GM19372 (cell line): ENCODE data around the gene RAE1.

ENCODE experiments used
- ATAC-seq: cut with Tn5 transposase; IDR thresholded peaks from one replicate; pipeline ENCODE4 v1.9.1; 2021; ENCODE audit warnings: mild to moderate bottlenecking, low read depth, moderate library complexity; ENCODE audit not compliant: unreplicated experiment

Gene RAE1, protein sequence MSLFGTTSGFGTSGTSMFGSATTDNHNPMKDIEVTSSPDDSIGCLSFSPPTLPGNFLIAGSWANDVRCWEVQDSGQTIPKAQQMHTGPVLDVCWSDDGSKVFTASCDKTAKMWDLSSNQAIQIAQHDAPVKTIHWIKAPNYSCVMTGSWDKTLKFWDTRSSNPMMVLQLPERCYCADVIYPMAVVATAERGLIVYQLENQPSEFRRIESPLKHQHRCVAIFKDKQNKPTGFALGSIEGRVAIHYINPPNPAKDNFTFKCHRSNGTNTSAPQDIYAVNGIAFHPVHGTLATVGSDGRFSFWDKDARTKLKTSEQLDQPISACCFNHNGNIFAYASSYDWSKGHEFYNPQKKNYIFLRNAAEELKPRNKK

GRCh38 chr20:57351042-57351783, at the start of gene RAE1:
RAE1 (plus strand) TSS chr20:57351255; CDS start chr20:57354039, 2,784 bp downstream.
- ATAC-seq: peak; percentile 74

- no peak for ATAC-seq
Measured at GRCh38 chr20:57306747-57307146, 44.3 kb upstream of the RAE1 start.

GRCh38 chr20:57308451-57309271, 42.4 kb upstream of the RAE1 start:
- ATAC-seq: no peak

DNA sequence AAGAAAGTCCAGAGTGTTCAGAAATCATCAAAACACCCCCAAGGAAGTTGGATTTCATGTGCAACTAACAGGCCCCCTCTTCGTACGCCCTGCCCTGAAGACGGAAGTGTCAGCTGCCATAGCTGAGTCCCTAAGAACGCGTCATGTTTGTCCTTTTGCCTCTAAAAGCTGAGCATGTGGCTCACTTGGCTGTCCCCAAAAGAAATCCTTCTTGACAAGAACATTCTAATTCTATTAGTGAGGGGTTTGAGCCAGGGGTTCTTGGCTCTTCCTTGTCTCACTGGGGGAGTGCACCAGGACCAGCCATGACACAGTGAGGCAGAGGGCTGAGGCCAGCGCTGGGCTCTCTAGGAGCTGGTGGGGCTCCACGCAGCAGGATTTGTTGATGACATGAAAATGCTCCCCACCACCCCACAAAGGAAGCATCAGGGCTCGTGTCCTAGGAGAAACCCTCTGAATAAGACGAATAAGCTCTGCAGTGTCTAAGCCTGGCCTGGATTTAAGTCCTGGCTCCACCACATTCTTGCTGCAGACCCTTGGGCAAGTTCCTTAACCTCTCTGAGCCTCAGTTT, 41.4 kb upstream of the RAE1 start:
- no peak for ATAC-seq

GRCh38 chr20:57310821-57311514, 40.1 kb upstream of the RAE1 start:
- no peak for ATAC-seq

GRCh38 chr20:57312138-57312537, 38.9 kb upstream of the RAE1 start:
- no peak for ATAC-seq

DNA sequence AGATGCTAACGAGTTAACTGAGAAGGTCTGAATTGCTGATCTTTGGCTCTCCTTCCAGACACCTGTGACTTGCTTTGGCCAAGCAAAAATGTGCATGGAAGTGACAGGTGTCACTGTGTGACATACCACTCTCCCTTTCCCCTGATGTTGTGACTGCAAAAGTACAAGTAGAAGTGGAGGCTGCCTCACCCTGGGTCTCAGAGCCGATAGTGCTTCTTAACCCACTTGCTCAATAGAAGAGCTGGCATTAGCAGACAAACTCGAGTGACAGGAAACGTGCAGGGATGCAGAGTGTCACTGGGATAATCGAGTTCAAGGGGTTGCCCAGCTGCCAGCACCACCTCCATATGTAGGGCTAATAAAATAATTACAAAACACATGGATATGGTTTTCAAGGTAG, 37.8 kb upstream of the RAE1 start:
- no peak for ATAC-seq

DNA sequence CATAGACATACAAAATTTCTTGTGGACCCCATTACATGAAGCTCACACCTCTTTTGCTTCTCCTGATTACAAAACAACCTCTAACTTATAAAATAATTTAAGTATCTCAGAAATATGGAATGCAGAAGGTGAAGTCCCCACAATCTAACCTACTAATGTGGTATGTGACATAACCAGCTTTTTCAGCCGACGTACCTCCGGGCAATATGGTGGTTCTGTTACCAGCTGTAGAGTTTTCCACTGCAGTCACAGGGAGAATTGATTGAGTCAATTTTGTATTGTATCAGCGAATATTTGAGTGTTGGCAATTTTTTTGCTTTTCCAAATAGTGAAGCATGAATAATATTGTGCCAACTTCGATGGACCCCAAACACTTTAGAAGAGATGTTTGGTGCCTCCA, 37.1 kb upstream of the RAE1 start:
- no peak for ATAC-seq

GRCh38 chr20:57315083-57315975, 35.7 kb upstream of the RAE1 start:
- no peak for ATAC-seq

GRCh38 chr20:57315976-57316480, 35.0 kb upstream of the RAE1 start:
- ATAC-seq: no peak

GRCh38 chr20:57316795-57317201, 34.3 kb upstream of the RAE1 start:
- no peak for ATAC-seq

DNA sequence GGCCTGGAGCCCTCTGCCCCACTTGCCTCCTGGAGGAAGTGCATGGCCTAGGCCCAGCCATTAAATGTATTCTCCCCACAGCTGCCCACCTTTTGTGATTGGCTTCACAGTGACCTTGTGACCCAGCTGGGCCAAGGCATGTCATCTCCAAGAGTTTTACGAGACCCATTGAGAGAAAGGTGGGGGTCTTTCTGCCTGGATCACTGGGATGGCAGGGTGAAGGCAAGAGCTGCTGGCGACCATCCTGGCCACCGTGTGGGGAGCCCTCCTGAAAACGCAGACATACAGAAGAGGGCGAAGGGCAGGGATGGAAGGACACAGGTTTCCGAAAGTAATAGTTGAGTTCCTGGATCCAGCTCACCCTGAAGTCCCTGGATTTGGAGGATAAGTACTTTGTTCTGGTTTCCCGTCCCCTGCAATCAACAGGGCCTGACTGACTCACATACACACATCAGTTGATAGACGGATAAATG, 33.7 kb upstream of the RAE1 start:
- ATAC-seq: no peak

DNA sequence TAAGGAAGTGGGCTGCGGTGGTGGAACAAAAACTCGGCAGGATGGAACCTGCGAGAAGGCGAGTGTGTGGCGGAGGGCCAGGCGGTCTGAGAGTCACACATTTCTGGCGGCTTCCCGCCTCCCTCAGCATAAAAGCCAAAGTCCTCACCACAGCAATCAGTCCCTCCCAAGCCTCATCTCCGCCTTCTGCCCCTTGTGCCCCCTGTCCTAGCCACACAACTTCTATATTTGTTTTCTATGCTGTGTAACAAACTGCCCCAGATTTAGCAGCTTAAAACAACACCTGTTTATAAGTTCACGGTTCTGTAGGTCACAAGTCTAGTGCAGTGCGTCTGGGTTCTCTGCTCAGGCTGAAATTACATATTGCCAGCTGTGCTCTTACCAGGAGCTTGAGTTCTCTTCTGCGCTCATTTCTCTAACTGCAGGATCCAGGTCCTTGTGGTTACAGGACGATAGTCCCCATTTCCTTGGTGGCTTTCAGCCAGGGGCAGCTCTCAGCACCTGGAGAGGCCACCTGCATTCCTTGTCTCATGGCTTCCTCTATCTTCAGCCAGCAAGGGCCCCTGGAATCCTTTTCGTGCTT, 33.2 kb upstream of the RAE1 start:
- no peak for ATAC-seq

DNA sequence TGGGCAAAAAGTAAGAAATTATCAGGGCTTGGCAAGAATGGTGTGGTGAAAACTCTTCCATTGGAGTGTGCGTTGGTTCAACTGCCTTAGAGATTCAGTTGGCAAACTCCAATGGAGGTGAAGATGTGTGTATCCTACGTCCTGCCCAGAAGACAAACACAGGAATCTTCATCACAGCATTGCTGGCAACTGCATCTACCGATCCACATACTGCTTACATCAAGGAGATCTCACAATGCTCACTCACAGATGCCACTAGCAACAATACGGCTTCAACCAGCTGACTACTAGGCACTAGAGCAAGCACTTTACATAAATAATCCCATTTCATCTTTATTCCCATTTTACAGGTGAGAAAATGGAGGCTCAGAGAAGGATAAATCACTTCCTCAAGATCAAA, 31.5 kb upstream of the RAE1 start:
- ATAC-seq: no peak

DNA sequence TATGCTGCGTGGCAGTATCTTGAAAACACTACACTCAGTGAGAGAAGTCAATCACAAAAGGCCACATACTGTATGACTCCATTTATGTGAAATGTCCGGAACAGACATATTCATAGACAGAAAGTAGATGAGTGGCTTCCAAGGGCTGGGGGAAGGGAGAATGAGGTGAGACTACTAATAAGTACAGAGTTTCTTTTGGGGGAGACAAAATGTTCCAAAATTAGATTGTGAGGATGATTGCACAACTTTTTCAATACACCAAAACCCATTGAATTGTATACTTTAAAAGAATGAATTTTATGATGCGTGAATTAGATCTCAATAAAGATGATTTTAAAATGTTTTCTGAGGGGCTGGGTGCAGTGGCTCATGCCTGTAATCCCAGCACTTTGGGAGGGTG, 30.7 kb upstream of the RAE1 start:
- ATAC-seq: no peak

DNA sequence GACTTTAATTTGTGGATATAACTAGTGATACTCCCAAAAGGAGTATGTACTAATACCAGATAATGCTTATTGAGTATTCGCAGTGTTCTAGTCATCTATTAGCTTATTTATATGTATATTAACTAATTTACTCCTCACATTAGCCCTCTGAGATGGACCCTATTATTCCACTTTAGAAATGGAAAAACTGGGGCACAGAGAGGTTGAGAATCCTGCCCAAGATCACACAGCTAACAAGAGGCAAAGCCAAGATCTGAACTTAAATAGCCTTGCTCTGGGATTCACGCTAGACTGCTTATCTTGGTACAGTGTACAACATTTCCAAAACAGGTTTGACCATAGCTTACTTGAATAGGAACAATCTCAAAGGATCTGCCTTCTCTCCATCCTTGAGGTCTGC, 29.9 kb upstream of the RAE1 start:
- ATAC-seq: no peak

- no peak for ATAC-seq
Measured at GRCh38 chr20:57322476-57322875, 28.6 kb upstream of the RAE1 start.

DNA sequence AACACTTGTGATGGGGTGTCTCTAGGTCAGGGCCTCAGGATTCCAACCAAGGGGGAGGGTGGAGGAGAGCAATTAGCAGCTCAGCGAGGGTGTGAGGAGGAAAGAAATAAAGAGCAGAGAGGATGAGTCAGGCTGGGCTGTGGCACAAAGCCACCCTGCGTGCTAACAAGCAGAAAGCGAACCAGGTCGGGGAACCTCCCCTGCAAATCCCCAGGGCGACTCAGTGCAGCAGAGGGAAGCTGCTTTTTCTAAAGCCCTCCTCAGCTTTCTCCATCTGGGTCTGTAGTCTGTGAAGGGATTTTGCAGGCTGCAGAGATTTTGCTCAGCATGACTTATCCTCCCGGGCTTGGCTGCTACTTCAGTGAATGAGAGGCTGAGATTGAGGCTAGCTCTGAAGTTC, 28.0 kb upstream of the RAE1 start:
- ATAC-seq: no peak
